Fibroblast of pulmonary artery (primary cell): Measurements from ENCODE around the gene POGK.

Source experiments
- DNase-seq: peaks from one replicate; pipeline ENCODE4 v3.0.0-alpha.2; 2010; ENCODE audit warnings: low read depth
- H3K4me3 ChIP-seq: replicated peaks from 2 replicates; pipeline ENCODE4 v1.5.1; 2011; ENCODE audit warnings: low read depth, mild to moderate bottlenecking, control low read depth, low read length, moderate library complexity
- TF ChIP-seq, protein P1 (sequence below): IDR thresholded peaks from 2 replicates; pipeline ENCODE4 v1.5.1; 2011; ENCODE audit warnings: mild to moderate bottlenecking, control low read depth, low read length, inconsistent platforms; ENCODE audit errors: missing control alignments

POGK gene

DNA sequence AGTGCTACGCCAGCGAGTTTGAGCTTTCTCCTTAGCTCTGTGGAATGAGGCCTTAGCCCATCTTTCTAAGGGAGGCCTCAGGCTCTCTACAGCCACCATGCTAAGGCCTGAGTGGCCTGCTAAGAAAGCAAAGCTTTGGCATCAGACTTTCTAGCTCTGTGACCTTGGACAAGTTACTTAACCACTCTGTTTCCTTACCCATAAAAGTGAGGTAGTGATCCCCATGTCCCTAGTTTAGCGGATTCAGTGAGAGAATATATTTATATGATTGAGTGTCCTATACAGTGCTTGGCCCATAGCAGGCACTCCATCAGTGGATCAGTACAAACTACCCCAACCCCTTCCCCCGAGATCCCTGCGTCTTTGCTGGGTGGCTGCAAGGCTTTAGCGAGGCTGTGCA is 4.0 kb downstream of the POGK start:
- TF ChIP-seq, protein P1, sequence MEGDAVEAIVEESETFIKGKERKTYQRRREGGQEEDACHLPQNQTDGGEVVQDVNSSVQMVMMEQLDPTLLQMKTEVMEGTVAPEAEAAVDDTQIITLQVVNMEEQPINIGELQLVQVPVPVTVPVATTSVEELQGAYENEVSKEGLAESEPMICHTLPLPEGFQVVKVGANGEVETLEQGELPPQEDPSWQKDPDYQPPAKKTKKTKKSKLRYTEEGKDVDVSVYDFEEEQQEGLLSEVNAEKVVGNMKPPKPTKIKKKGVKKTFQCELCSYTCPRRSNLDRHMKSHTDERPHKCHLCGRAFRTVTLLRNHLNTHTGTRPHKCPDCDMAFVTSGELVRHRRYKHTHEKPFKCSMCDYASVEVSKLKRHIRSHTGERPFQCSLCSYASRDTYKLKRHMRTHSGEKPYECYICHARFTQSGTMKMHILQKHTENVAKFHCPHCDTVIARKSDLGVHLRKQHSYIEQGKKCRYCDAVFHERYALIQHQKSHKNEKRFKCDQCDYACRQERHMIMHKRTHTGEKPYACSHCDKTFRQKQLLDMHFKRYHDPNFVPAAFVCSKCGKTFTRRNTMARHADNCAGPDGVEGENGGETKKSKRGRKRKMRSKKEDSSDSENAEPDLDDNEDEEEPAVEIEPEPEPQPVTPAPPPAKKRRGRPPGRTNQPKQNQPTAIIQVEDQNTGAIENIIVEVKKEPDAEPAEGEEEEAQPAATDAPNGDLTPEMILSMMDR, result no peak
- H3K4me3 ChIP-seq, result no peak overlapping the region
- DNase-seq, result no peak

DNA sequence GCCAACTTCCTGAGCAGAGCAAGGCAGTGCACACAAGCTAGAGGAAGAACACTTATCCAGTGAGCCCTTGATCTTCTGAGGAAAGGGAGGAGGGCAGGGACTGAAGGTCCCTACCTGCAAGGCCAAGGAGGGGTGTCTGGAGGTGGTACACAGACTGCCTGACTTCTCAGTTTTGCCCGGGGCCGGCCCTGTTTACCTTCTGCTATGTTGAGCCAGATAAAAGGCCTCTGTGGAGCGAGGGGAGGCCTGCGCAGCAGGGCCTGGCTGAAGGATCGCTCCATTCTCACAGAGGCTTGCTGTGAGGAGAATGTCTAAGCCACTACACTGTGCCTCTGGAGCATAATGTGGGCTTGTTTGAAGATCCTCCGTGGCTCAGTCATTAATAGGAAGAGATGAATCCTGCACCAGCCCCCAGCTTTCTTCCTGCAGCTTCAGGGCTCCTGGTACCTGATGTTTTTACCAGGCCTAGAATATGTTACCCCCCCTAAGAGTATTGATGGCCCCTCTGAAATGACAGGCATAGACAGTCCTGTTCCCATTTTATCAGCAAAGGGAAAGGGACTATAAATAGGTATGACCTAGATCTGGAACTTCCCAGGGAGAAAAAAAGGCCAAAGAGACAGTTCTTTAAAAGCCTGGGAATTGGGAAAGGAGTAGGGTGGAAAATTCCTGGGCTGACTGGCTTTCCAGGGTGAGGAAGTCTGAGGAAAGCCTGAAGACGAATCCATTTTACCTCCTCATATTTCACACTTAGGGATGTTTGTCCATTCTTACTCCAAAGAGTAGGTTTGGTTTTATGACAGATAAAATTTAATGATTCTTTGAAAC is 4.7 kb downstream of the POGK start:
- no peak overlapping the region for H3K4me3 ChIP-seq
- TF ChIP-seq, protein P1, result no peak
- peak; percentile 16 for DNase-seq

DNA sequence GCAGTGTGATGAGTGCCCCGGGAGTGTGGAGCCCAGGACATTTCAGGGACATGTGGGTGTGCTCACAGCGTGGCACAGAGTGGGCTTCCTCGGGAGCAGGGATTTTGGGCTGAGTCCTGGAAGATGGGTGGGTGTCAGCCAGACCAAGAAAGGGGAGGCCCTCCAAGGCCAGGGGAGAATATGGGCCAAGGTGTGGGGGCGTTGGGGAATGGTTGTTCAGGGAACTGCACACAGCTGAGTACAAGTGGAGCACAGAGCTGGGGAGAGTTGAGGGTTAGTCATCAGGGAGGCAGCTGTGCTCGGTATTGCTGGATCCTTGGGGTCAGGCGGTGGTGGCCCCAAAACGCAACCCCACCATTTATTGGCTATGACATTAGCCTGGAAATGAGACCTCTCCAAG is 5.5 kb downstream of the POGK start:
- TF ChIP-seq, protein P1, result no peak
- H3K4me3 ChIP-seq, result no peak overlapping the region
- no peak for DNase-seq

DNA sequence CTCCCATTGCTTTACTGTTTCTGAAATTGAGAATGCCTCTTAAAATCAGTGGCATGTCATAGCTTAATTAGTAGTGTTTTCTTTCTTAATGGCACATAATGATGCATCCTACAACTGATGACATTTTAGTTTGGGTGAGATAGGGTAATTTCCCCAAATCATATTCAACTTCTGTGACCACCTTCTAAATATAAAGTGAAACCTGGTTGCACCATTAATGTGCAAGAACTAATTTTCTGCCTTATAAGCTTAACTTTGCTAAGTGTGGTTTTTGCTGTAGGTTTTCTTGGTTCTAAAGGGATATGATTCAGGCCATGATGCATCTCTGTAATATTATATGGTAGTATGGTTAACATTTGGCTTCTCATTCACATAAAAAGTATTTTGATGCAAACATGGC is 8.9 kb downstream of the POGK start:
- no peak overlapping the region for H3K4me3 ChIP-seq
- TF ChIP-seq, protein P1, result no peak
- DNase-seq, result no peak

DNA sequence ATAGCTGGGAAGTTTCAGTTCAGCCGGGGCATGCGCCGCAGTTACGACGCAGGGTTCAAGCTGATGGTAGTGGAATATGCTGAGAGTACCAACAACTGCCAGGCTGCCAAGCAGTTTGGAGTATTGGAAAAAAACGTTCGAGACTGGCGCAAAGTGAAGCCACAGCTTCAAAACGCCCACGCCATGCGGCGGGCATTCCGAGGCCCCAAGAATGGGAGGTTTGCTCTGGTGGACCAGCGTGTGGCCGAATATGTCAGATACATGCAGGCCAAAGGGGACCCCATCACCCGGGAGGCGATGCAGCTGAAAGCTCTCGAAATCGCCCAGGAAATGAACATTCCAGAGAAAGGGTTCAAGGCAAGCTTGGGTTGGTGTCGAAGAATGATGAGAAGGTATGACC is 9.9 kb downstream of the POGK start:
- DNase-seq, result no peak
- TF ChIP-seq, protein P1, result no peak
- H3K4me3 ChIP-seq, result no peak overlapping the region

DNA sequence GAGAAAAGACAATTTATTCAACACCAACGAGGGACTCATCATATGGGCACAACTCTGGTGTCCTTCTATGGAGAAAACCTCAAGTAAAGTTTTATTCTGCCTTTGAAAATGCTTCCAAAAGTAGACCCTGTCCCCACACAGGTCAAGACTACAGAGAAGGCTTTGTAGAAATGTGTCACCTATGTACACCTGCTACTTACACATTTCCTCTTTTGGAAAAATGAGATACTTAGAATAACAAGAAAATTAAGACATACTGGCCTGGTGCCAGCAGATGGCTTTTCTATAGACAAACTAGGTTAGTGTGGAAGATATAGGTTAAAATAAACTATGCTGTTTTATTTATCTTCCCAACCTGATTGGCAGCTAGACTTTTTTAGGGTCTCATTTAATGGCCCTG is 13.6 kb downstream of the POGK start:
- DNase-seq, result no peak
- TF ChIP-seq, protein P1, result no peak
- no peak overlapping the region for H3K4me3 ChIP-seq

DNA sequence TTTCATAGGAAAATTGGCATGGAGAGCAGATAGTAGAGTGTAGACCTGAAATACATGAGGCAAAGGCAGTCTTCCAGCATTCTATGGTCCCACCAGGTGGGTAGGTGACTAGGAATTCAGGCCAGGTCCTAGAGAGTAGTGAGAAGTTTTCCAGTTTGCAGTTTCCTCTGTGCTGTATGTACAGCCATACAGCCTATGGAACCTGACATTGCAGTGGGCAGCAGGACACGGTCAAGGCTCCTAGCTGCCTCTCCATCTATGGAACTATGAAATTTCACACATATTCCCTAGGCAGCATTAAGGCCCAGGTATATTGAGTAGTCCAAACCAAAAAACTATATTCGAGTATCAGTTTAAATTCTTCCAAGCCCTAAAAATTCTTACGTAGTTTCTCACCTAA is 16.3 kb downstream of the POGK start:
- no peak for DNase-seq
- TF ChIP-seq, protein P1, result no peak
- no peak overlapping the region for H3K4me3 ChIP-seq
